ENCODE results near the gene CXorf49B.
"Not testable (repeated sequence)": the region's sequence is repeated elsewhere in the genome, so short reads cannot be mapped to it uniquely, and the experiment has no call there.

- not testable (repeated sequence) for TF ChIP-seq CTCF, POLR2AphosphoS5, EP300 (IDR thresholded peaks at IDR 0.05)
Measured at GRCh38 chrX:71764832-71765231, 1.7 kb downstream of the CXorf49B start.

Measured in suprapubic skin (tissue), 4 donors.